ACHN (cell line): ENCODE data around the gene CMTM4.
"Not testable (repeated sequence)": the region's sequence is repeated elsewhere in the genome, so short reads cannot be mapped to it uniquely, and the experiment has no call there.

Source experiments
- DNase-seq: peaks from one replicate; pipeline ENCODE4 v3.0.0-alpha.2; 2015
- in situ Hi-C: cut with HindIII; loops from 2 replicates; pipeline ENCODE4 v1.10.0; 2017; ENCODE audit warnings: low sequenced_read_pairs, low pct_ligation_motif_present, low pct_unique_long_range_greater_than_20kb

CMTM4 gene

DNA sequence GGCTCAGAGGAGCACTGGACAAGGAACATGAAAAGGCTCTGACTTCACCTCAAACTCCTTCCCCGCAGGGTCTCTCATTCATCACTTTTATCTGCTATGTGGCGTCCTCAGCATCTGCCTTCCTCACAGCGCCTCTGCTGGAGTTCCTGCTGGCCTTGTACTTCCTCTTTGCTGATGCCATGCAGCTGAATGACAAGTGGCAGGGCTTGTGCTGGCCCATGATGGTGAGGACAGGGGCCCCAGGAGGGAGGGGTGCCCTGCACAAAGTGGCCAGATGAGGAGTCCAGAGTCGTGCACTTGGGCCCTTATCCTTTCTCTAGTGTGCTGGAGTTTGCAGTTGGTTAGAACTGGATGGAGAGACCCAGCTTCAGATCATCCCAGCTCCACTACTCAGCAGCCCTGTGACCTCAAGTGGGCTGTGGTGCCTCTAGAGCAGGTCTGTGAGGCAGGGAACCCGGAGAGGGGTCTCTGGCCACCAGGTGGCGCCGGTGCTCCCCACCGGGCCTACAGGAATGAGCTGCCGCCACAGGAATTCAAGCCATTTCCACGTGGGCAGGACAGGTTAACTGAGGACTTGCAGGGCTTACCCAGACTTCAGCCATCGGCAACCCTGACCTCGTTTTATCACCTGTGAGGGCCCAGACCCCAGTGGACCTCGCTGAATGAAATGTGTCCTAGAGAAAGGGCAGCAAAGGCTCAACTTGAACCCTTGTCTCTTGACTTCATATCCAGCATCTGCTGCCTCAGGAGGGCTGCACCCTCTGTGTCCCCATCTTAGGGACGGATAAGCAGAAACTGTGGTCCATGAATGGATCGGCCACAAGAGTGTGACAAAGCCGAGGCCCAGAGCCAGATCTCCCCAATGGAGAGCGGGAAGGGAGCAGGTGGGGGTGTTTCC lies 88.1 kb downstream of the CMTM4 start:
- in situ Hi-C loops: no loop called here
- peak; percentile 96 for DNase-seq

DNA sequence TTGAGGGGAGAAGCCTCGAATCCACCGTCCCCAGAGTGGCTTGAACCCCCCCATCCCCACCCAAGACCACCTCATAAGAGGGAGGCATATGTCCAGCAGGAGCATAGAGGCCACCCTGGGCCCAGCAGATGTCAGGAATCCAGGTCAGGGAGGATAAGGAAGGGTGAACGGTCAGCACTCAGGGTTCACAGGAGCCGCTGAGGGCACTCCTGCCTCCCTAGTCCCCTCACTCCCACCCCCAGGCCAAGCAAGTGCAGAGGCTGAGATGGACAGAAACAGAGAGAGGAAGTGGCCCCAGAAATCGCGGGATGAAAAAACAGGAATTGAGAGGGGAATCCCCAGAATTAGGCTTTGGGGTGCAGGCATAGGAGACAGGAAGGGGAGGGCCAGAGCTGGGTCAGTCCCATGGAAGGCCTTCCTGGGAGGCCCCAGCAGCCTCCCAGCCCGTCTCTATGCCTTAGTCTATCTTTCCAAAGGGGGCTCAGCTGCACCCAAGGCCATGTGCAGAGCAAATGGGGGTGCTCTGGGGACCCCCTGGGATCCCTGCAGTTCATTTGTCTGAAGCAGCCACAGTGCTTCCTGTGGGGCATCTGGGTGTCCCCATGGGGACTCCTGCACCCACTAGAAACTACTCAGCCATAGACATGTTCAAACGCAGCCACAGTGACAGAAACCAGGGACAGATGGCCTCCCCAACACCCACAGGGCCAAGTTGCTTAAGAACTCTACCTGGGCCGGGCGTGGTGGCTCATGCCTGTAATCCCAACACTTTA lies 90.4 kb downstream of the CMTM4 start:
- in situ Hi-C loops: no loop called here
- DNase-seq: no peak

DNA sequence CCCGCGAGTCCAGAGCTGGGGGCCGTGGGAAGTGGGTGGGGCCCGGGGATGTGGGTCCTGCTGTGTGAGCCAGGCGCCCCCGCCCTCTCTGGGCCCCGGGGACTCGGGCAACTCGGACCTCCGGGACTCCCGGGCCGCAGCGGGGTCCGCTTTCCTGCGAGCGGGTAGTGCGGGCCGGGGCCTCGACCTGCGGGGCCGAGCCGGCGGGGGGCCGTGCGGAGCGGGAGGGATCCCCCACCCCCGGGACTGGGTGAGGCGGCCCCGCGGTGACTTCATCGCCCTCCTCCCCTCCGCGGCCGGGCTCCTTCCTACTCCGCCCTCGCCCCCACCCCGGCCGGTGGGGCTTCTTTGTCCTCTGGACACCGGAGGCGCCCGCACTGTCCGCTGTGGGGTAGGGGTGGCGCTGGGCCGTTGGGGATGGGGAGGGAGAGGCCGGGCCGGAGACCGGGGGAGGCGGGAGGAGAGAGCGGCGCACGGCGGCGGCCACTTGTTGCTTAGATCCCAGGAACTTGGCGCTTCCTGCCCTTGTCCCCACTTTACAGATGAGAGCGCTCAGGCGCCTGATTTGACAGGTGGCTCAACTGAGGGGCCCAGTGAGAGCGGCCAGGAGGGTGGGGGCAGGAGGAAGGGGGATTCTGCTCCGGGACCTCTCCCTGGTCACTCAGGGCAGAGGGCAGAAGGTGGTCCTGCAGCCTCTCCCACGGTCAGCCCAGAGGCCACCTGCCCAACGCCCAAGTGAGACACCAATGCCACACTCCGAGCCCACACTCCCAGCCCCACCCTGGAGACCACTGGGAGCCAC lies 91.2 kb downstream of the CMTM4 start:
- in situ Hi-C loops: no loop called here
- peak; percentile 63 for DNase-seq

DNA sequence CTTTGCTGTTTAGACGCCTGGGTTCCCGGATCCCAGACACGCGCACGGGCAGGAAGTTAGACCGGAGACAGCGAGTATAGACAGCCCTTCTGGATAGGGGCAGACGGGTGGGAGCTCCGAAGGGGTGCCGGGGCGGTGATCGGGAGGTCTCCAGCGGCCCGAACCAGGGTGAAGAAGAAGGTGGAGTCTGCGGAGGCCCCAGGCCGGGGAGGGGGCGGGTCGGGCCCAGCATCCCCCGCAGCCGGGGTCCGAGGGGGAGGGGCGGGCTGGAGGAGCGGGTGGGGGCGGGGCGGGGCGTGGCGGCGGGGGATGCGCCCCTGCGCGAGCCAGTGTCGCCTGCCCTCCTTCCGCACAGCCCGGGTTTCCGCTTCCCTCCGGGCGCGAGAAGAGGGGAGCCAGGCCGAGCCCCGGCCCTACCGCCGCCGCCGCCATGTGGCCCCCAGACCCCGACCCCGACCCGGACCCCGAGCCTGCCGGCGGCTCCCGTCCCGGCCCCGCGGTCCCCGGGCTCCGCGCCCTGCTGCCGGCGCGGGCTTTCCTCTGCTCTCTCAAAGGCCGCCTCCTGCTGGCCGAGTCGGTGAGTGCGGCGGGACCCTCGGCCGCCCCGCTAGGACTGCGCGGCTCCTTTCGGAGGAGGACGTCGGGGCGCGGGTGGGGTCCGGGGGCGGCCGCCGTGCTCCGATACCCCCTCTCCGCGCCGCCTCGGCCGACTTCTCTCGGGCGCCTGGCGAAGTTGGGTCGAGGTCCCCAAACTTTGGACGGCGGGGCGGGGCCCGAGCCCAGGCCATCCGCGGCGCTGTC lies 92.0 kb downstream of the CMTM4 start, which contains the start of gene CMTM3:
Gene CMTM3, plus strand, starts transcription at position 329 of the 801 bp plus-strand sequence. Its CDS starts 102 bp downstream, at position 431.
- DNase-seq: peak; percentile 80
- in situ Hi-C loops: no loop called here

DNA sequence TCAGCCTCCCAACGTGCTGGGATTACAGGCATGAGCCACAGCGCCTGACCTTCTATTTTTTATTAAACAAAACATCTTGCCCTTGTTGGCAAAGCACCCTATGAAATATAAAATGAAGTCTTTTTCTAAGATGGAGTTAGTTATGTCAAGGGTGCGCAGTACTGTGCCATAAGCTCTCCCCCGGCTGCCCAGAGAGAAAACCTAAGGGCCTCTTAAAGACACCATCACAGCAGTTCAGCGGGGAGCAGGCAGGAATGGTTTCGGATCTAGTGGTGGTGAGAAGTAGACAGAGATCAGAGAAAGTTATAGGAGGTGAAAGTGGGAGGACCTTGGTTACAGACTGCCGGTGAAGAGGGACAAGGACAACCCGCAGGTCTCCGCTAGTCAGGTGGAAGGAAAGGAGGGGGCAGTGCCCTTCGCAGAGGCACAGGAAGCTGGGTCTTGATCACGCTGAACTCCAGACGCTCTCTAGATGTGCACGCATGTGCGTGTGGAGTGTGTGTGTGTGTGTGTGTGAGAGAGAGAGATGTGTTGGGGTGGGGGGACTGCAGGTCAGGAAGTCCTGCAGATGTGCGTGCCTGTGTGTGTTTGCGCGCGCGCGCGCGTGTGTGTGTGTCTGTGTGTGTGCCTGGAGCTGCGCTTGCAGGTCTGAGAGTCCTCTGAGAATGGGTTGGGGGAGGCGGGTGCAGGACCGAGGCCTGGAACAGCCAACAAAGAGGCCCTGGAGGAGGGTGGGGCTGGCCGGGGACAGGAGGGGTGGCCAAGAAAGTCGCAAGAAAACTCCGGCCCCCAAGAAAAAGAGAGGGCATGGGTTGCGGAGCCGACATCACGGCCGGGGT lies 92.8 kb downstream of the CMTM4 start:
- in situ Hi-C loops: no loop called here
- DNase-seq: peak; percentile 70

DNA sequence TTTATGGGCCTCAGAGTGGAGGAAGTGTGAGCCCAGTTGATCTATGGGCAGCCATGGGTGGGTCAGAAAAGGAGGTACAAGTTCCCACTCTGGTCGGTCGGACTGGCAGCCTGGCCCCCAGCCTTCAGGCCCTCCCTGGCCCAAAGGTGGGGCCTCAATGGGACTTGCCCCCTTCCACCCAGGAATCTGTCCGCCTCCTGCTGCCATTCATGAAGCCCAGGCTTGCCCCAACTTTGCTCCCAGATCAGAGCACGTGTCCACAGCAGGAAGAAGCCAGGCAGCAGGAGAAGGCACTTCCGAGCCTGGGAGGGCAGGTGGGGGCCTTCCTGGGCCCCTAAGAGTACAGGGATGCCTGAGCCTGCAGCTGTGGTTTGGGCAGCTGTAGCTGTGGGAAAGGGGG lies 95.1 kb downstream of the CMTM4 start:
- DNase-seq: no peak
- in situ Hi-C loops: no loop called here

DNA sequence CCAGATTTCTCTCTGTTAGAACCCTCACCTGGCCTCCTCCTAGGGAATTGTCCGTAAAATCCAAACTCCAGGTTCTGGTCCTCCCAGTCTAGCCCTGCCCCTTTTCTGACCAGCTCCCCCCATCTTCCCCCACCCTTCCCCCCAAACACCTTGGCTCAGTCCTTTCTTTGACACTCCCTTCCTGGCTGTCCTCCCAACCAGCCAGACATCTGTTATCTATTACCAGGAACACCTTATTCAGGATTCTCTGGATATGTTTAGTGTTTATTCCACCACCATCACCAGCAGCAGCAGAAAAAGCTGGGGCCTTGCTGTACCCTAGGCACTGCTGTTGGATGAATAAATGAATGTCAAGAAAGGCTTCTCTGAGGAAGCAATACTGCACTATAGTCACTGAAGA lies 96.1 kb downstream of the CMTM4 start:
- in situ Hi-C loops: no loop called here
- DNase-seq: no peak

DNA sequence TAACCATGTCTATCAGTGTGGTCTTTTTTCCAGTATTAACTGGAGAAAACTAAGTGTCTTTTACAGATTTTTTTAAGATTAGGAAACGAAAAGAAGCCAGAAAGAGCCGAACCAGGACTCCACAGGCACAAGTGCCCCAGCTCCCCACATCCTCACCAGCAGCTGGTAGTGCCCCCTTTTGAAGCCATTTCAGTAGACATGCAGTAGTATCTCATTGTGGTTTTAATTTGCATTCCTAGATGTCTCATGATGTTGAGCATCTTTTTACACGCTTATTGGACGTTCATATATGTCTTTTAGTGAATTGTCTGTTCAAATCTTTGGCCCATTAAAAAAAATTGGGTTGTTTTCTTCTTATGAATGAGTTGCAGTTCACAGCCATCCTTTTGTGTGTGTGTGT lies 96.8 kb downstream of the CMTM4 start:
- in situ Hi-C loops: no loop called here
- no peak for DNase-seq

DNA sequence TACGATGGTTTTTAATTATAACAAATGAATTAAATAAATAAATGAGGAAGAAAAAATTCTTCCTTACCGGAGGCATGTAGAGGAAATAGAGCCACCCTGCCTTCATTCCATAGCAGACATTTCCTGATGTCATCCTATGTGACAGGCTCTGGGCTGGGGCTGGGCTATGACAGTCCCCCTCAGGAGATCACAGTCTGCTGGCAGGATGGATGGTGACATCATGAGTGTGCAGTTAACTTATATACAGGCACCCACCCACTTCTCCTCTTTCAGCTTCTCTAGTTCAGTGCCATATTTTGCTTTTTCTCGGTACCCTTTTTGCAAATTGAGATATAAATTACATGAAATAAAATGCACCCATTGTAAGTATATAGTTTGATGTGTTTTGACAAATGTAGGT lies 98.4 kb downstream of the CMTM4 start:
- DNase-seq: no peak
- in situ Hi-C loops: no loop called here

DNA sequence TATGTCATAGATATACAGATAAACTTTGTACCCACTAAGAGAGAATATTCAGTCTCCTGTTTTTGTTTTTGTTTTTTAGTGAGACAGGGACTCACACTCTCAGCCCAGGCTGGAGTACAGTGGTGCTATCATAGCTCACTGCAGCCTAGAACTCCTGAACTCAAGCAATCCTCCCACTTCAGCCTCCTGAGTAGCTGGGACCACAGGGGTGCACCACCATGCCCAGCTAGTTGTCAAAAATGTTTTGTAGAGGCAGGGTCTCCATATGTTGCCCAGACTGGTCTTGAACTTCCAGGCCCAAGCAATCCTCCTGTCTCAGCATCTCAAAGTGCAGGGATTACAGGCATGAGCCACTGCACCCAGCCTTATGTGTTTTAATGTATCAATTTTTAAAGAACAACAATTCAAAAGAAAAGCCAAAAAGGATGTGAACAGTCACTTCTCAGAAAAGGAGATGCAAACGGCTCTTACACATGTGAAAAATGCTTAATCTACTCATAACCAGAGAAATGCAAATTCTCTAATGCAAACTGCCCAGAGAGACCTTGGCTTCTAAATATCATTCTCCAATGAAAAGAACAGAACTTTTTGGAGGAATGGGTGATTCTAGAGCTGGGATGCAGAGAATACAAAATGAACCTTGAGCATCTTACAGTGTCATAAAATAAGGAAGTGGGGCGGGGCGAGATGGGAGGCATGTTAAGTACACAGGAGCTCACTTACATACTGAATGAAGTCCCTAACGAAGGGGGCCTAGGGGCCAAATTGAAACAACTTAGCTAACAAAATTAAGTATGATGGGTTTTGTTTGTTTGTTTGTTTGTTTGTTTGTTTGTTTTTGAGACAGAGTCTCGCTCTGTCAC lies 99.3 kb downstream of the CMTM4 start:
- in situ Hi-C loops: no loop called here
- DNase-seq: no peak

DNA sequence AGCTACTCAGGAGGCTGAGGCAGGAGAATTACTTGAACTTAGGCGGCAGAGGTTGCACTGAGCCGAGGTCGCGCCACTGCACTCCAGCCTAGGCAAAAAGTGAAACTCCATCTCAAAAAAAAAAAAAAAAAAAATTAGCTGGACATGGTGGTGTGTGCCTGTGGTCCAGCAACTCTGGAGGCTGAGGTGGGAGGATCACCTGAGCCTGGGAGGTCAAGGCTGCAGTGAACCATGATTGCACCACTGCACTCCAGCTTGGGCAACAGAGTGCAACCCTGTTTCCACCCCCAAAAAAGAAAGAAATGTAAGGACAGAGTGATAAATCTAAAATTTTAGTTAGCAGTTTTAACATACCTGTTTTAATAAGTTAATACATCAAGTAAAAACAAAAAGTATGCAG lies 100.0 kb downstream of the CMTM4 start:
- DNase-seq, in situ Hi-C loops: not testable (repeated sequence)

DNA sequence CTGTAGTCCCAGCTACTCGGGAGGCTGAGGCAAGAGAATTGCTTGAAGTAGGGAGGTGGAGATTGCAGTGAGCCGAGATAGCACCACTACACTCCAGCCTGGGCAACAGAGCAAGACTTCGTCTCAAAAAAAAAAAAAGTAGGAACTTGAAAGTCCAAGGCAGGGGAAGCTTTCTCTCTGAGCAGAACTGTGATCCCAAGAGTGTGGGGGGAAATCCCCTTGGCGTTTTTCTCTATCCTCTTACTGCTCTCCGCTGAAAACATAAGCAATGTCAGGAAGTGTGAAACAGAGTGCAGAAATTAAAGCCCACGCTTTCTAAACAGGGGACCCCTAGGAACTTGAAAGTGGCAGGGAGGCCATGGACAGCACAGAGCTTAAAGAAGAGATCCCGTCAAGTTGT lies 101.8 kb downstream of the CMTM4 start:
- DNase-seq: no peak
- in situ Hi-C loops: no loop called here

DNA sequence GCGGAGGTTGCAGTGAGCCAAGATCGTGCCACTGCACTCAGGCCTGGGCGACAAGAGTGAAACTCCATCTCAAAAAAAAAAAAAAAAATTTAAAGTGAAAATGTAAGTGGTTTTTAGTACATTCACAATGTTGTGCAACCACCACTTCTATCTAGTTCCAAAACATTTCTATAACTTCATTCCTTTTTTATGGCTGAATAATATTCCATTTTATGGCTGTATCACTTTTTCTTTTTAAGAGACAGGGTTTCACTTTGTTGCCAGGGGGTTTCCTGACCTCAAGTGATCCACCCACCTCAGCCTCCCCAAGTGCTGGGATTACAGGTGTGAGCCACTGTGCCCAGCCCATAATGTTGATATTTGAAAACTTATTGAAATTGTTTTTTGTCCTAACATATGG lies 103.7 kb downstream of the CMTM4 start:
- no peak for DNase-seq
- in situ Hi-C loops: no loop called here

DNA sequence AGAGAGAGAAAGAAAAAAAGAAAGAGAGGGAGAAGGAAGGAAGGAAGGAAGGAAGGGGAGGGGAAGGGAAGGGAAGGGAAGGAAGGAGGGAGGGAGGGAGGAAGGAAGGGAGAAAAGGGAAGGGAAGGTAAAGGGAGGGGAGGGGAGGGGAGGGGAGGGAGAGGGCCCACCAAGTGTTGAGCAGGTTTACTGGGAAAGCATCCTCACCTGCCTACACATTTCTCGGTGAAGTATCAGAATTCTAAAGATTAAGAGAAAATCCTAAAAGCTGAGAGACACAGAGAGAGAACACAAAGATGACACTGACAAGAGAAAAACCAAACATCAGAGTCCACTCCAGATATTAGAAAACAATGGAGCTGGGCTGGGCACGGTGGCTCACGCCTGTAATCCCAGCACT lies 104.3 kb downstream of the CMTM4 start:
- in situ Hi-C loops: no loop called here
- no peak for DNase-seq

DNA sequence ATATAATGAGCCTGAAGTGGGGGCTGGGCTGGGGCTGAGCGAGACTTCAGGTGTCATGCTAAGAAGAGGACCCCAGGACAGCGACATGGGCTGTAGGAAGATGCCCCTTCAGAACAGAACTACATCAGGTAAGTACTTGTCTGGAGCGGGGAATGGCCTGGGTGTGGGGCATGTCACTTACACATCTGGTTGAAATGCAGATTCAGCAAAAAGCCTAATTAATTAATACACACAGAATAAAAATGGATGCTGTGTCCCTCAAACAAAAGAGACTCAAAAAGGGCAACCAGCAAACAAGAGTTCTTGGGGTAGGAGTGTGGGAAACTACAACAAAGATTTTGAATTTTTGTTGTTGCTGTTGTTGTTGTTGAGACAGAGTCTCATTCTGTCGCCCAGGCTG lies 105.5 kb downstream of the CMTM4 start:
- DNase-seq: no peak
- in situ Hi-C loops: no loop called here

DNA sequence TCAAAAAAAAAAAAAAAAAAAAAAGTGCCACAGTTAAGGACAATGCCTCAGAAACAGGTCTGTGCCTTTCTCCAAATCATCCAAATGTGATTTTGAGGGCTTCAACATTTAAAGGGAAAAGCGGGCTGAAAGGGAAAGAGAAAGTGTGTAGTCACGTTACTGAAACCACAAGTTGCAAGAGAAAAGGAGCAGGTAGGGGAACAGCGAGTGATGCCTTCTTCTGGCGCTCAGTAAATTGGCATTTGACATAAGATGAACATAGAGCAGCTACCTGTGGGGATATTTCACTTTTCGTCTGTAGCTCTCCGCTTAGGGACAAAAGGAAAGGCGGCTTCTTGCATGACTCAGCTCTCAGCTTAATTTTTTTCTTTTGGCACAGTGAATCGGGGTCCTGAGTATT lies 106.2 kb downstream of the CMTM4 start:
- DNase-seq: no peak
- in situ Hi-C loops: no loop called here
